Measurements from ENCODE around the gene CRYBG2.

DNA sequence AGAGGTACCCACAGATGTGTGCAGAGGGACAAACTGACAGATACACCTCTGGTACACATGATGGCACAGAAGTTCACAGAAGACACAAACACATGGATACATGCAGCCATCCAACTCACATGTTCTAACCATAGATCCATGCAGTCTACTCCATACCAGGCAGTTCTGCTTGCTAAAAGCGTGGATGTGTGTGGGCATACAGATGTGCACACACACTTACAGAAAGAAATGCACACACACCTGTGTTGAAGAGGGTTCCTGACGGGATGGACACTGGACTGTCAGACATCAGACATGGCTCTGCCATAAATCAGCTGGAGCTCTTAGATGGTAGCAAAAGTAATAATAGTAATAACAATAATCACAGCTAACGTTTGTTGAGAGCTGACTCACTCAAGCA is 29.4 kb downstream of the CRYBG2 start:
- TF ChIP-seq, protein P1, sequence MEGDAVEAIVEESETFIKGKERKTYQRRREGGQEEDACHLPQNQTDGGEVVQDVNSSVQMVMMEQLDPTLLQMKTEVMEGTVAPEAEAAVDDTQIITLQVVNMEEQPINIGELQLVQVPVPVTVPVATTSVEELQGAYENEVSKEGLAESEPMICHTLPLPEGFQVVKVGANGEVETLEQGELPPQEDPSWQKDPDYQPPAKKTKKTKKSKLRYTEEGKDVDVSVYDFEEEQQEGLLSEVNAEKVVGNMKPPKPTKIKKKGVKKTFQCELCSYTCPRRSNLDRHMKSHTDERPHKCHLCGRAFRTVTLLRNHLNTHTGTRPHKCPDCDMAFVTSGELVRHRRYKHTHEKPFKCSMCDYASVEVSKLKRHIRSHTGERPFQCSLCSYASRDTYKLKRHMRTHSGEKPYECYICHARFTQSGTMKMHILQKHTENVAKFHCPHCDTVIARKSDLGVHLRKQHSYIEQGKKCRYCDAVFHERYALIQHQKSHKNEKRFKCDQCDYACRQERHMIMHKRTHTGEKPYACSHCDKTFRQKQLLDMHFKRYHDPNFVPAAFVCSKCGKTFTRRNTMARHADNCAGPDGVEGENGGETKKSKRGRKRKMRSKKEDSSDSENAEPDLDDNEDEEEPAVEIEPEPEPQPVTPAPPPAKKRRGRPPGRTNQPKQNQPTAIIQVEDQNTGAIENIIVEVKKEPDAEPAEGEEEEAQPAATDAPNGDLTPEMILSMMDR (IDR thresholded peaks at IDR 0.05), result no peak
- TF ChIP-seq EZH2phosphoT487 (IDR thresholded peaks at IDR 0.05), result no peak

Measured in neural progenitor cell (in vitro differentiated cells).